IPS-18c (cell line): ENCODE results near the gene PLCH1.
"Not testable (repeated sequence)": the region's sequence is repeated elsewhere in the genome, so short reads cannot be mapped to it uniquely, and the experiment has no call there.

Experiments
- H3K4me3 ChIP-seq: 2 replicates; pipeline ENCODE4 v1.7.0; 2013; ENCODE audit warnings: low read depth, mild to moderate bottlenecking, low read length, moderate library complexity; ENCODE audit not compliant: insufficient read depth
- H3K9me3 ChIP-seq: one replicate; pipeline ENCODE4 v1.6.1; 2013; ENCODE audit warnings: mild to moderate bottlenecking, low read length, moderate library complexity; ENCODE audit not compliant: control insufficient read depth, insufficient read depth

The PLCH1 gene

GRCh38 chr3:155407331-155407730 lies 337.5 kb downstream of the PLCH1 start:
- no peak overlapping the region for H3K4me3 ChIP-seq
- H3K9me3 ChIP-seq, result no peaks in the 10 kb centered on the region

GRCh38 chr3:155404486-155404885 lies 340.4 kb downstream of the PLCH1 start:
- no peak overlapping the region for H3K4me3 ChIP-seq
- no peaks in the 10 kb centered on the region for H3K9me3 ChIP-seq

GRCh38 chr3:155402656-155403055 lies 342.2 kb downstream of the PLCH1 start:
- H3K9me3 ChIP-seq, result no peaks in the 10 kb centered on the region

GRCh38 chr3:155398046-155398445 lies 346.8 kb downstream of the PLCH1 start:
- Histone ChIP-seq H3K4me3 (no peak overlapping the region), H3K9me3 (no peaks in the 10 kb centered on the region)

More at GRCh38 chr3:155402656-155403055, 342.2 kb downstream of the PLCH1 start:
- no peak overlapping the region for H3K4me3 ChIP-seq

- not testable (repeated sequence) for H3K9me3 ChIP-seq
Observed at GRCh38 chr3:155394896-155395295, 350.0 kb downstream of the PLCH1 start.

GRCh38 chr3:155394240-155394639 lies 350.6 kb downstream of the PLCH1 start:
- no peak overlapping the region for H3K4me3 ChIP-seq
- H3K9me3 ChIP-seq, result no peaks in the 10 kb centered on the region

More at GRCh38 chr3:155394896-155395295, 350.0 kb downstream of the PLCH1 start:
- H3K4me3 ChIP-seq, result not testable (repeated sequence)

GRCh38 chr3:155393316-155393715 lies 351.6 kb downstream of the PLCH1 start:
- Histone ChIP-seq H3K4me3 (no peak overlapping the region), H3K9me3 (no peaks in the 10 kb centered on the region)

GRCh38 chr3:155392138-155392537 lies 352.7 kb downstream of the PLCH1 start:
- Histone ChIP-seq H3K4me3 (no peak overlapping the region), H3K9me3 (no peaks in the 10 kb centered on the region)

GRCh38 chr3:155391551-155391958 lies 353.3 kb downstream of the PLCH1 start:
- Histone ChIP-seq H3K9me3 (no peaks in the 10 kb centered on the region), H3K4me3 (no peak overlapping the region)

GRCh38 chr3:155391104-155391503 lies 353.8 kb downstream of the PLCH1 start:
- Histone ChIP-seq H3K4me3 (no peak overlapping the region), H3K9me3 (no peaks in the 10 kb centered on the region)

- Histone ChIP-seq H3K9me3 (no peaks in the 10 kb centered on the region), H3K4me3 (no peak overlapping the region)
Observed at GRCh38 chr3:155390351-155390750, 354.5 kb downstream of the PLCH1 start.

GRCh38 chr3:155388417-155388816 lies 356.5 kb downstream of the PLCH1 start:
- H3K9me3 ChIP-seq, result no peaks in the 10 kb centered on the region

GRCh38 chr3:155387571-155387970 lies 357.3 kb downstream of the PLCH1 start:
- H3K4me3 ChIP-seq, result no peak overlapping the region
- no peaks in the 10 kb centered on the region for H3K9me3 ChIP-seq

More at GRCh38 chr3:155388417-155388816, 356.5 kb downstream of the PLCH1 start:
- no peak overlapping the region for H3K4me3 ChIP-seq

- H3K9me3 ChIP-seq, result no peaks in the 10 kb centered on the region
- H3K4me3 ChIP-seq, result no peak overlapping the region
Observed at GRCh38 chr3:155386919-155387318, 358.0 kb downstream of the PLCH1 start.

GRCh38 chr3:155385896-155386625 lies 358.8 kb downstream of the PLCH1 start:
- Histone ChIP-seq H3K9me3 (no peaks in the 10 kb centered on the region), H3K4me3 (no peak overlapping the region)

- no peaks in the 10 kb centered on the region for H3K9me3 ChIP-seq
- H3K4me3 ChIP-seq, result no peak overlapping the region
Observed at GRCh38 chr3:155382396-155383042, 362.4 kb downstream of the PLCH1 start.

GRCh38 chr3:155377847-155378246 lies 367.0 kb downstream of the PLCH1 start:
- Histone ChIP-seq H3K9me3 (no peaks in the 10 kb centered on the region), H3K4me3 (no peak overlapping the region)

GRCh38 chr3:155377071-155377470 lies 367.8 kb downstream of the PLCH1 start:
- H3K4me3 ChIP-seq, result no peak overlapping the region

More at GRCh38 chr3:155377071-155377470, 367.8 kb downstream of the PLCH1 start:
- H3K9me3 ChIP-seq, result no peaks in the 10 kb centered on the region
